ENCODE data around the gene CHCHD6.
A peak's percentile ranks its signal among the peaks of the same experiment; 100 is the strongest.

The CHCHD6 gene

GRCh38 chr3:126749931-126750755, 46.1 kb downstream of the CHCHD6 start:
- no peak for TF ChIP-seq GATA1 (IDR thresholded peaks at IDR 0.05; ENCODE audit: low read depth, low read length)
- TF ChIP-seq POLR2A (IDR thresholded peaks at IDR 0.05; ENCODE audit: low read length) = no peak
- no peak for DNase-seq

GRCh38 chr3:126750756-126751121, 46.7 kb downstream of the CHCHD6 start:
- DNase-seq = no peak
- TF ChIP-seq GATA1 (IDR thresholded peaks at IDR 0.05; ENCODE audit: low read depth, low read length) (no peak), POLR2A (IDR thresholded peaks at IDR 0.05; ENCODE audit: low read length) (no peak)

DNA sequence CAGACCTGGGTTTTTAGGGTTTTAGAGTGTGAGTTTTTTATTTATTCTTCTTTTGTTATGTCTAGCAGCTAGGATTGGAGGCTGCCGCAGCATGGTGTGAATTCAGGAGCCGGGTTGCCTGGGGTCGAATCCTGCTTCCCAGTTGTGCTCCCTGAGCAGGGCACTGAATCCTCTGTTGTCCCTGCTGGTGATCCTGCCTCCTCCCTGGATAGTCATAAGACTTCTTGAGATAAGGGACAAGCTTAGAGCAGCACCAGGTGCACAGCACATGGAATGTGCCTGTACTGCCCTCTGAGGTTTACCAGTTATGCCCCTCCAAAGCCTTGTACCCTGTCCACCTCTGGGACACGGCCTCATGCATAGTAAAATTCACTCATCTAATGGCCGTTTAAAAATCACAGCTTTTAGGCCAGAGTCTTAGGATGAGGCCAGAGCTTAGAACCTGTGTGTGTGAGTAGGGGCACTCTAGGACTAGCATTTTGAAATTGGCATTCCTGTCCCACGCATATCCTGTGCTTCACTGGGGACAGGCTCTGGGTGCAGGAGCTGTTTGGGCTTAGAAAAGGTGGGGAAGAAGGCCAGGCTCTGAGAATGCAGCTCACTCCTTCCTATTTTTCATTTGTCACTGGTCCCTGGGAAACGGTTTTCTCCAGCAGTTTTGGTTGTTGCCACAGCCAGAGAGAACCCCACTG, 47.7 kb downstream of the CHCHD6 start:
- TF ChIP-seq GATA1 (IDR thresholded peaks at IDR 0.05; ENCODE audit: low read depth, low read length) (no peak), POLR2A (IDR thresholded peaks at IDR 0.05; ENCODE audit: low read length) (no peak)
- DNase-seq = no peak

DNA sequence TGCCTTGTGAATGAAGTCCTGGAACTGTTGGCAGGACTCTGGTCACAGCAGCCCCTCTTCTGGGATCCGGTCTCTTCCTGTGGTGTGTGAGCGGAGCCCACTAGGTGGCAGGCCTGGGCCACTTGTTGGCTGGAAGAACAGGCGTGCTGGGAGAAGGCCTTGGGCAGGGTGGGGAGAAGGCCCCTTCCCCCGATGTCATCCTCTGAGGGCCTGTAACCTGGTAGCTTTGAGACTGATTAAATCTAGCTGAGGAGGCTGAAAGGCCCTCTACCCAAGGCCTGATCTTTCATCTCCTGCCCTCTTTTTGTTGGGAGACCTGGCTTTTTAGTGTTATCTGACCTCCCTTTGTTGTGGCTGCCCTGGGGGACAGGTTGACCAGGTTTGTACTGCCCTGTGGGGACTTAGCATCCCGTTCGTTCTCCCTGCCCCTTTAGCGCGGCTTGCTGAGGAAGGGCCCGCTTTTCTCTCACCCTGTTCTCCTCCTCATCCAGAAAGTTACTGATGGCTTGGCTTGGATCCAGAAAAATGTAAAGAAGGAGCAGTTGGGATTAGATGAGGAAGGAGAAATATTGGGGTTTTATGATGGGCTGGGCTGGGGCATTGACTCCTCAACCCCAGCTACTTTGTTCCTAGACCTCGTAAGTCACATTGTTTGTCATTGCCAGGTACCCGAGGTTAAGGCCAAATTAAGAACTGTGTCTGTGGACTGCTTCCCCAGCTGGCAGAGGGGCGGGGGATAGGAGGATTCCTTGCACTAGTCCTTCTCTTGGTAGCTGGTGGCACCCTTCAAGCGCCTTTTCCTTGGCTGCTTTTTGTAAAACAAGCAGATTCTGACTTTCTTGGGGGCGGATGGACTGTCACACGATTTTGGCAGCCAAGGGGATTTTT, 48.5 kb downstream of the CHCHD6 start:
- TF ChIP-seq POLR2A (IDR thresholded peaks at IDR 0.05; ENCODE audit: low read length) = no peak
- no peak for TF ChIP-seq GATA1 (IDR thresholded peaks at IDR 0.05; ENCODE audit: low read depth, low read length)
- peak; percentile 53 to 68 for DNase-seq

- no peak for DNase-seq
Measured at GRCh38 chr3:126753191-126754160, 49.4 kb downstream of the CHCHD6 start.

GRCh38 chr3:126755866-126756265, 51.8 kb downstream of the CHCHD6 start:
- DNase-seq = no peak
- no peak for TF ChIP-seq GATA1 (IDR thresholded peaks at IDR 0.05; ENCODE audit: low read depth, low read length)
- no peak for TF ChIP-seq POLR2A (IDR thresholded peaks at IDR 0.05; ENCODE audit: low read length)

More at GRCh38 chr3:126753191-126754160, 49.4 kb downstream of the CHCHD6 start:
- TF ChIP-seq GATA1 (IDR thresholded peaks at IDR 0.05; ENCODE audit: low read depth, low read length) = no peak
- no peak for TF ChIP-seq POLR2A (IDR thresholded peaks at IDR 0.05; ENCODE audit: low read length)

DNA sequence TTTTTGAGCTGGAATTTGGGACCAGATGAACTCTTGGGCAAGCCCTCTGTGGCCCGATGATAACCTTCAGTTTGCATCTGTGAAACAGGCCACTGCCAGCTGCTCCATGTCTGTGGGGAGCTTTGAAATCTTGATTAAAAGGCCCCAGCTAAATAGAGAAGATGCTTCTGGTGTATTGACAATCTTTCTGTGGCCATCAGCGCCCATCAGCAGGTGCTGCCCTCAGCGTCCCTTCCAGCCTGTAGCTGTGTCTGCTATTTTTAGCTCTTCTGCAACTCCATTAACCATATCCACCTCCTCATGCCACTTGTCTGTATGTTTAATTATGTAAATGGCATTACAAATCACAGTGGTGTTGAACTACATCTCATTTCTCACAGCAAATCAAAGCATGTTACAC, 54.0 kb downstream of the CHCHD6 start:
- TF ChIP-seq GATA1 (IDR thresholded peaks at IDR 0.05; ENCODE audit: low read depth, low read length) = no peak
- DNase-seq = no peak

- TF ChIP-seq GATA1 (IDR thresholded peaks at IDR 0.05; ENCODE audit: low read depth, low read length) (no peak), POLR2A (IDR thresholded peaks at IDR 0.05; ENCODE audit: low read length) (no peak)
- no peak for DNase-seq
Measured at GRCh38 chr3:126758882-126759281, 54.8 kb downstream of the CHCHD6 start.

- TF ChIP-seq GATA1 (IDR thresholded peaks at IDR 0.05; ENCODE audit: low read depth, low read length) = no peak
- TF ChIP-seq POLR2A (IDR thresholded peaks at IDR 0.05; ENCODE audit: low read length) = no peak
- no peak for DNase-seq
Measured at GRCh38 chr3:126760541-126760940, 56.5 kb downstream of the CHCHD6 start.

DNA sequence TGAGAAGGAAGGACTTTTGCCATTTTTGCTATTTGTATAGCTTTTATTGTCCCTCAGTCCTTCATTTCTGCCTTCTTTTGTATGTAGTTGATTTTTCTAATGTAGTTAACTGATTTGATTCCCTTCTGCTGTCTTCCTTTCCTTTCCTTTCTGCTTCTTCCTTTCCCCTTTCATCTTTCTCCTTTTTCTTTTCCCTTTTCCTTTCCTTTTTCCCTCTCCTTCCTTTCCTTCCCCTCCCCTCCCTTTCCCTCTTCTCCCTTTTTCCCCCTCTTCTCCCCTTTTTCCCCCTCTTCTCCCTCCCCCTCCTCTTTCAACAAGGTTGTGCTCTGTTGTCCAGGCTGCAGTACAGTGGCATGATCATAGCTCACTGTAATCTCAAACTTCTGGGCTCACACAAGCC, 59.0 kb downstream of the CHCHD6 start:
- TF ChIP-seq POLR2A (IDR thresholded peaks at IDR 0.05; ENCODE audit: low read length) (no peak), GATA1 (IDR thresholded peaks at IDR 0.05; ENCODE audit: low read depth, low read length) (no peak)
- DNase-seq = no peak

- DNase-seq = no peak
- TF ChIP-seq GATA1 (IDR thresholded peaks at IDR 0.05; ENCODE audit: low read depth, low read length) = no peak
- TF ChIP-seq POLR2A (IDR thresholded peaks at IDR 0.05; ENCODE audit: low read length) = no peak
Measured at GRCh38 chr3:126765187-126766069, 61.4 kb downstream of the CHCHD6 start.

- TF ChIP-seq POLR2A (IDR thresholded peaks at IDR 0.05; ENCODE audit: low read length) = no peak
- no peak for DNase-seq
Measured at GRCh38 chr3:126766653-126767052, 62.6 kb downstream of the CHCHD6 start.

Measured in erythroblast (primary cell).